NCI-H345 treated with DMSO at 0.1 percent for 48 hours (cell line): ENCODE results near the gene BANP.
"Not testable (repeated sequence)": the region's sequence is repeated elsewhere in the genome, so short reads cannot be mapped to it uniquely, and the experiment has no call there.

Source experiments
- DNase-seq: peaks from one replicate; lab custom pipeline; 2025; ENCODE audit not compliant: unreplicated experiment; lab: John Stamatoyannopoulos, UW

BANP gene

GRCh38 chr16:87990254-87990653, 39.0 kb downstream of the BANP start:
- not testable (repeated sequence) for DNase-seq

GRCh38 chr16:87992142-87992541, 40.9 kb downstream of the BANP start:
- DNase-seq: not testable (repeated sequence)

GRCh38 chr16:87993901-87994300, 42.7 kb downstream of the BANP start:
- DNase-seq: no peak

- DNase-seq: no peak
Observed at GRCh38 chr16:87995644-87996043, 44.4 kb downstream of the BANP start.

- DNase-seq: no peak
Observed at GRCh38 chr16:87996962-87997880, 46.0 kb downstream of the BANP start.

- not testable (repeated sequence) for DNase-seq
Observed at GRCh38 chr16:87998184-87998793, 47.1 kb downstream of the BANP start.

GRCh38 chr16:87998992-87999391, 47.8 kb downstream of the BANP start:
- DNase-seq: not testable (repeated sequence)

GRCh38 chr16:88002211-88002610, 51.0 kb downstream of the BANP start:
- DNase-seq: no peak

GRCh38 chr16:88002749-88003148, 51.5 kb downstream of the BANP start:
- no peak for DNase-seq

GRCh38 chr16:88003316-88003715, 52.1 kb downstream of the BANP start:
- DNase-seq: no peak

GRCh38 chr16:88003736-88004135, 52.5 kb downstream of the BANP start:
- DNase-seq: no peak

- DNase-seq: no peak
Observed at GRCh38 chr16:88004391-88004790, 53.2 kb downstream of the BANP start.

GRCh38 chr16:88005181-88005581, 53.9 kb downstream of the BANP start:
- DNase-seq: no peak

- no peak for DNase-seq
Observed at GRCh38 chr16:88005968-88006367, 54.7 kb downstream of the BANP start.

GRCh38 chr16:88007321-88007731, 56.1 kb downstream of the BANP start:
- no peak for DNase-seq

- DNase-seq: no peak
Observed at GRCh38 chr16:88008840-88009239, 57.6 kb downstream of the BANP start.

- DNase-seq: no peak
Observed at GRCh38 chr16:88009563-88010342, 58.5 kb downstream of the BANP start.

- DNase-seq: no peak
Observed at GRCh38 chr16:88010343-88010967, 59.2 kb downstream of the BANP start.

- DNase-seq: no peak
Observed at GRCh38 chr16:88010968-88011483, 59.8 kb downstream of the BANP start.

GRCh38 chr16:88012360-88012759, 61.1 kb downstream of the BANP start:
- DNase-seq: no peak

GRCh38 chr16:88013091-88013609, 61.9 kb downstream of the BANP start:
- DNase-seq: no peak
